HG02678 (cell line): Measurements from ENCODE around the gene NXN.
"Not testable (repeated sequence)": the region's sequence is repeated elsewhere in the genome, so short reads cannot be mapped to it uniquely, and the experiment has no call there.

Source experiments
- ATAC-seq: cut with Tn5 transposase; IDR thresholded peaks from one replicate; pipeline ENCODE4 v1.9.1; 2021; ENCODE audit warnings: mild to moderate bottlenecking, moderate library complexity; ENCODE audit not compliant: unreplicated experiment

Gene NXN

DNA sequence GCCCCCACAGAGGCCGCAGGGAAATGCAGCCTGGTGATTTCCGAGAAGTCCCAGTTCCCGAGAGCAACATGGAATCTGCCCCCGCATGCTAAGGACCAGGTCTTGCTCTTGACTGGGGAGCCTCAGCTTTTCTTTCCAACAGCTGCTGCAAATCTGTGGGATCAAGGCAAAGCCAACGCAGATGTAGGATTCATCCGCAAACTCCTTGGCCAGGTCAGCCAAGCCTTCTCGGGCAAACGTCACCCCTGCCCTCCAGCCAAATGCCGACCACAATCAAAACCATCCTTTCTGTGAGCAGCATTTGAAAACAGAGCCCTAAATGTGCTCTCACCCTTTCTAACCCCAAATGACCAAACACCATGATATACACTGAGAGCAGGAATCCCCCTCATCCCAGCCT lies 143.4 kb downstream of the NXN start:
- no peak for ATAC-seq

DNA sequence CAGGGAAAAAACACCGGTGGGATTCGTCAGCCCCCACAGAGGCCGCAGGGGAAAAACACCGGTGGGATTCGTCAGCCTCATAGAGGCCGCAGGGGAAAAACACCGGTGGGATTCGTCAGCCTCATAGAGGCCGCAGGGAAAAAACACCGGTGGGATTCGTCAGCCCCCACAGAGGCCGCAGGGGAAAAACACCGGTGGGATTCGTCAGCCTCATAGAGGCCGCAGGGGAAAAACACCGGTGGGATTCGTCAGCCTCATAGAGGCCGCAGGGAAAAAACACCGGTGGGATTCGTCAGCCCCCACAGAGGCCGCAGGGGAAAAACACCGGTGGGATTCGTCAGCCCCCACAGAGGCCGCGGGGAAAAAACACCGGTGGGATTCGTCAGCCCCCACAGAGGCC lies 143.9 kb downstream of the NXN start:
- ATAC-seq: not testable (repeated sequence)

DNA sequence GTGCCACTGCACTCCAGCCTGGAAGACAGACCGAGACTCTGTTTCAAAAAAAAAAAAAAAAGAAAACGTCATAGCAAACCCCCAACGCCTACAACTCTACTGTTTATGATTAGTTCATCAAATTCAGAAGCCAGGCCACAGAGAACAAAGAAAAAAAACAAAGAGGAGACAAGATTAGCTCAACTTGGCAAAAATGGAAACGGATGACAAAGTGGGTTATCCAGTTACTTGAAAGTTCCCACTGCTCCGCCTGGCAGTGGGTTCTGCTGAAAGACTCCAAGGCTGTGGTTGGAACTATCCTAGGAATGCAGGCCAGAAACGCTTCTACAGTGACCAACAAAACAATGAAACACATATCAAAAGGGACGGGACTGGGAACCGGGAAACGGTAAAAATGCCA lies 144.3 kb downstream of the NXN start:
- no peak for ATAC-seq

DNA sequence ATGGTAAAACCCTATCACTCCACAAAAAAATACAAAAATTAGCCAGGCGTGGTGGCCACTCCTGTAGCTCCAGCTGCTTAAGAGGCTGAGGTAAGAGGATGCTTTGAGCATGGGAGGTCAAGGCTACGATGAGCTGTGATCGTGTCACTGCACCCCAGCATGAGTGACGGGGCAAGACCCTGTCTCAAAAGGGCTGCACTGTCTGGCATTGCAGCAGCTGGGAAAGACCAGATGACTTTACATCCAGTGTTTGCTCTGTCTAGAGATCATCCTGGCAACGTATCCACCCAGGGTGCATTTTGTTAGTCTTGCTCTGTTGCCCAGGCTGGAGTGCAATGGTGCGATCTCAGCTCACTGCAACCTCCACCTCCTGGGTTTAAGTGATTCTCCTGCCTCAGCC lies 145.4 kb downstream of the NXN start:
- ATAC-seq: no peak

DNA sequence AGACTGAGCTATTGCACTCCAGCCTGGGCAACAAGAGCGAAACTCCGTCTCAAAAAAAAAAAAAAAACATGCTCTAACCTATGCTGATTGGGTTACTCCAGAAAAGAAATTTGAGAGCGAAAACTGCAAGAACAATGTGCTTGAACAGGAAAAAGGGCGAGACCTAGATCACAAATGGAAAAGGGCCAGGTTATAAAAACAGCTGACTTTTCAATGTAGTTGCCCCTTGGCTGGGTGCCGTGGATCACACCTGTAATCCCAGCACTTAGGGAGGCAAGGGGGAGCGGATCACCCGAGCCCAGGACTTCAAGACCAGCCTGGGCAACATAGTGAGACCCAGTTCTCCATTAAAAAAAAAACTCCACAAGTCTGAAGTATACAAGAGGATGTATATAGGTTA lies 148.6 kb downstream of the NXN start:
- ATAC-seq: no peak

DNA sequence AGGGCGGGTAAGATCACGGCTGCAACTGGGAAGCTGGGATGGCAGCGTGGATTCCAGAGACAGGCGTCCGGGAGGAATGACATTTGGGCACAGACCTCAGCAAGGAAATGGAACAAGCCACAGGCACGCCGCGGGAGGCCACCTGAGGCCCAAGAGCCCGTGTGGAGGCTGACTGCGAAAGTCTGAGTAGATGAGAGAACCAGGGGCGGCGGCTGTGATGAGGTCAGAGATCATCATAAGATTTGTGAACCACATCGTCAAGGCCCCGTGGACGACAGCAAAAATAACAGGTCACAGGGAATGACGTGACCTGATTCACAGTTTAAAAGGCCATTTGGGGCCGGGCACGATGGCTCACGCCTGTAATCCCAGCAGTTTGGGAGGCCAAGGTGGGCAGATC lies 149.2 kb downstream of the NXN start:
- ATAC-seq: no peak

DNA sequence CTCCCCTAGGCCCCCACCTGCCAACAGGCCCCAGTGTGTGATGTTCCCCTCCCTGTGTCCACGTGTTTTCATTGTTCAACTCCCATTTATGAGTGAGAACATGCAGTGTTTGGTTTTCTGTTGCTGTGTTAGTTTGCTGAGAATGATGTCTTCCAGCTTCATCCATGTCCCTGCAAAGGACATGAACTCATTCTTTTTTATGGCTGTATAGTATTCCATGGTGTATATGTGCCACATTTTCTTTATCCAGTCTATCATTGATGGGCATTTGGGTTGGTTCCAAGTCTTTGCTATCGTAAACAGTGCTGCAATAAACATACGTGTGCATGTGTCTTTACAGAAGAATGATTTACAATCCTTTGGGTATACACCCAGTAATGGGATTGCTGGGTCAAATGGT lies 150.0 kb downstream of the NXN start:
- ATAC-seq: not testable (repeated sequence)

DNA sequence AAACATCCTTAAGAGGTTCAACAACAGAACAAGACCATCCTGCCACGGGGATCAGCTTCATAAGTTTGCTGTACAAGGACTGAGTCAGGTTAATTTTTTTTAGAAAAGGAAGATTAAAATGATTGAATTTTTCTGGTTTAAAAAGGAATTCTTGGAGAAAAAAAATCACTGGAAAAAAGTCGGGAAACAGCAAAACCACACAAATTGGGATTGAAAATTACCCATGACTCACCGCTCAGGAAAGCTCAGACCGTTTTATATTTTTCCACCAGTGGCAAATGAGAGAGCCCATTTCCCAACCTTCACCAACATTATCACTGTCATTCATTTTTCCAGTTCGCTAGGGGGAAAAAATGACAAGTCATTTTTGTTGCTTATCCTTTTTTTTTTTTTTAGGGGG lies 150.8 kb downstream of the NXN start:
- no peak for ATAC-seq

DNA sequence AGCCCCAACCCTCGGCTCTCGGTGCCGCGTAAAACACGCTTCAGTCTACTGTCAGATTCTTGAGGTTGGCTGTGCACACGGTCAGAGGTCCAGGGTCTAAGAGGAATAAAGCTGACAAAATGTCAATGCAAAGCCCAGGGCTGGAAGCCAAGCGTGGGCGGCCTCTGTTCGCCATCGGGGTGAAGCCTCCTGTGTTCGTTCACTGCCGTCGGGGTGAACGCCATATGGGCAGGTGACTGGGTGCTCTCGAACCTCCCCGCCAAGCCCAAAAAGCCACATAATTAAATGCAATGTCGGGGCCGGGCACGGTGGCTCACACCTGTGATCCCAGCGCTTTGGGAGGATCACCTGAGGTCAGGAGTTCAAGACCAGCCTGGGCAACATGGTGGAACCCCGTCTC lies 152.8 kb downstream of the NXN start:
- ATAC-seq: no peak

DNA sequence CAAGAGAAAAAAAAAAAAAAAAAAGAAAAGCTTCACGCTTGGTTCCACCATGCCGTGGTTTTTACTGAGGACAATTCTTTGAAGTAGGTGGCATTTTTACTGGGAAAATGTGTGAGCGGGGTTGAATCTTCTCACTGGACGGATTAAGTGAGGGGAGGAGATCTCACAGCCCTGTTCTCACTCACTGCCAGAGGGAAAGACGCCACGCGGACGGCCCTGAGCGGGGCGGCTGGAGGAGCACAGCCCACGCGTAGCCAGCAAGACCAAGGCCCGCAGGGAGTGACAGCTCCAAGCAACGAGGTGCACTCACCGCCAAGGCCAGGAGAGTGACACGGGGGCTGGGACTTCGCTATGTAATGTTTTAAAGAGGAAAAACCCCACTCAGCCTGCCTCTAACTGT lies 154.4 kb downstream of the NXN start:
- no peak for ATAC-seq

DNA sequence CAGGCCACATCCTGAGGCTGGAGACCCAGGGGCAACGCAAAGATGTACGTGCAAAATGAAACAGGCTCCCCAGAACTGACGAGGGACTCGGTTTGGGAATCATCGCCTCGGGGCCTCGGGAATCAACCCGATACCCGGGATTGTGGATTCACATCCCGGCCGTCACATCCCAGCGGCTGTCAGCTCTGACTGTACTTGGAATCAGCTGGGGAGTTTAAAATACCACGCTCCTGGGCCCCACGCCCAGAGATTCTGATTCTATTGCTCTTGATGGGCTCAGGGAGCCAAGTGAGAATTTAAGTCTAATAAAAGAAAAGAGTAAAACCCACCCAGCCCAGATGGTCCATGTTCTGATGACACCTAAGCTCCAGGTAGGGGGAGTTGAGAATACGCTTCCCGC lies 155.2 kb downstream of the NXN start:
- ATAC-seq: no peak

DNA sequence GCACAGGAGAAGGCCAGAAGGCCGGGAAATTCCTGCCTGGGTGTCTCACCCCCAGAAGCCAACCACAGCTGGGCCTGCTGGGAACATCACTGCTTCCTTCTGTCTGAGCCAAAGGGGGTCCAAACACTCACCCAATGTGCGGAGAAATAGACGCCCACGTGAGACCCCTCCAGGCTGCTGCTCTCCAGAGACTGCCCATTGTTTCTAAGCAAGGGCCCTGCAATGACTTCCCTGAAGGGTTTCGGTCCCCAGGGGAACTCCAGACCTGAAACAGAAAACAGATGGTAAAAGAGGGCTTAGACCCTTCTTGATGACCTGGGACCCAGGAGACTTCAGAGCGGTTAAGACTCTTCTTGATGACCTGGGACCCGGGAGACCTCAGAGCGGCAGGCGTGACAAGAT lies 156.1 kb downstream of the NXN start:
- ATAC-seq: no peak

DNA sequence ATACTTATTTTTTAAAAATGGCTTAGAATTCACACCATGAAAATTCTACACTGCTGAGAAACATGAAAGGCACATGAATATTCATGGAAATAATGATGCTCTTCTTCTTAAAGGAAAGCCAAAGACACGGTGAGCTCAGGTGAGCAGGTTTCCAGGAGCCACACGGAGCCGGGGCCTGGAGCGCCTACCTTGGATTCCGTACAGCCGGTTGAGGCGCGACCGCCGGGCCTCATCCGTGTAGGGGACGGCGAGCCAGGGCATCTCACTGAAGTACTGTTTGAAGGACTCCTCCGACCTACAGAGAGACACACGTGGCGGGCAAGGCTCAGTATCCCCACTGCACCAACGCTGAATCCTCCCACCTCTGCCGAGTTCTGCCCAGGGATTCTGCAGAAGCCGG lies 160.3 kb downstream of the NXN start:
- no peak for ATAC-seq

DNA sequence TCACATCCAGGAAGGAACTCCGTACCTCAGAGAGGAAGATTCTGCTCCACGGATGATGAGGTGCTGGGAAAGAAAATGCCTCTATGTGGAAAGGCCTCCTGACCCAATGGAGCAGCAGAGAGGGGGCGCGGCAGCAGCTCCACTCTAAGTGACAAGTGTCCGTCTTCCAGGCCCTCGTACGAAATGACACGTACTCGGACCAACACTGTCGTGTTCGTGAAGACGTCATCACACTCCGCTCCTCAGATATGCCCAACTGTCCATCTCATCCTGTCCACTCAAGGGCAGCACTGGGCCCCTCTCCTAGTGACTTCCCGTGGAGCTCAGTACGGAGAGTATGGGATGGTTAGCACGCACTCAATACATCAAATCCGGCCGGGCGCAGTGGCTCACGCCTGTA lies 165.2 kb downstream of the NXN start:
- ATAC-seq: no peak

DNA sequence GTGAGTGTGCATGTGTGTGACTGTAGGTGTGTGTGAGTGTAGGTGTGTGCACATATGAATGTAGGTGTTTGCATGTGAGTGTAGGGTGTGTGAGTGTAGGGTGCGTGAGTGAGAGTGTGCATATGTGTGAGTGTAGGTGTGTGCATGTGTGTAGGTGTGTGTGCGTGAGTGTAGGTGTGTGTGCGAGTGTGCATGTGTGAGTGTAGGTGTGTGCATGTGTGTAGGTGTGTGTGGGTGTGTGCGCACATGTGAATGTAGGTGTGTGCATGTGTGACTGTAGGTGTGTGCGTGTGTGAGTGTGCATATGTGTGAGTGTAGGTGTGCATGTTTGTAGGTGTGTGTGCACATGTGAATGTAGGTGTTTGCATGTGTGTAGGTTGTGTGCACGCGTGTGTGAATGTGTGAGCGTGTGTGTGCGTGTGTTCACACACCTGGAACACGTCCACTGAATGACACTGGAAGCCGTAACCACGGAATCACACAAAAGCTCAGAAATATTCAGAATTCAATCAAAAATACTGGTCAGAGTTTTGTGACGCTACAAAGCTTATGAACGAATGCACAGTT lies 166.9 kb downstream of the NXN start:
- ATAC-seq: no peak

DNA sequence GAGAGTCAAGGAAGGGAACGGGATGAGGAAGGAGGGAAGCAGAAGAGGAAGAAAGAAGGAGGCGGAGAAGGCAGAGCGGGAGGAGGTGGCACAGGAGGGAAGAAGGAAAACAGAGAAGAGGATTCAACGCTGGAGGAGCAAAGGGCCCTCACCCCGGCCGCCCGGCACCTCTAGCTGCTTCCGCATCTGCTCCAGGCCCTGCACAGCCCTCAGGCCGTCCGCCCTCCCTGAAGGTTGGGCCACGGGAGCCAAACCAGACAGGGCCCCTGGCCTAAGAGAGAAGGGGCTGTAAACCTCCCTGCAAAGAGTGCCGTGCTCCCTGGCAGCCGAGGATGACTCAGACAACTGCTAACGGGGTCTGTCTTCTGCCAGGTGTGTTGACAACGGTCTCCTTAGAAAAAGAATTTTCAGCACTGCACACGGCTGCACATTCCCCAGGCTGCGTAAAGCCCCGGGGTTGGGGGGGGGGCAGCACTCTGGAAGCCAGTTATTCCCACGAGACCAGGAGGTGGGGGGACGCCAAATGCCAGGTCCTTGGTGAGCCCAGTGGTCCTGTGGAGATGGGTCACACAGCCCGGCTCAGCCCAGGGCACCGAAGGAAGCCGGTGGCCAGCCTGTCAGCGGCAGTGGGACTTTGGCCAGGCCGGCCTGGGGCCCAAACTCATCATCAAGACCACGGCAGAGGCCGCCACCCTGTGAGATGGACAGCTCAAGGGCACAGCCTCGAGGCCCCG lies 168.4 kb downstream of the NXN start:
- ATAC-seq: no peak

DNA sequence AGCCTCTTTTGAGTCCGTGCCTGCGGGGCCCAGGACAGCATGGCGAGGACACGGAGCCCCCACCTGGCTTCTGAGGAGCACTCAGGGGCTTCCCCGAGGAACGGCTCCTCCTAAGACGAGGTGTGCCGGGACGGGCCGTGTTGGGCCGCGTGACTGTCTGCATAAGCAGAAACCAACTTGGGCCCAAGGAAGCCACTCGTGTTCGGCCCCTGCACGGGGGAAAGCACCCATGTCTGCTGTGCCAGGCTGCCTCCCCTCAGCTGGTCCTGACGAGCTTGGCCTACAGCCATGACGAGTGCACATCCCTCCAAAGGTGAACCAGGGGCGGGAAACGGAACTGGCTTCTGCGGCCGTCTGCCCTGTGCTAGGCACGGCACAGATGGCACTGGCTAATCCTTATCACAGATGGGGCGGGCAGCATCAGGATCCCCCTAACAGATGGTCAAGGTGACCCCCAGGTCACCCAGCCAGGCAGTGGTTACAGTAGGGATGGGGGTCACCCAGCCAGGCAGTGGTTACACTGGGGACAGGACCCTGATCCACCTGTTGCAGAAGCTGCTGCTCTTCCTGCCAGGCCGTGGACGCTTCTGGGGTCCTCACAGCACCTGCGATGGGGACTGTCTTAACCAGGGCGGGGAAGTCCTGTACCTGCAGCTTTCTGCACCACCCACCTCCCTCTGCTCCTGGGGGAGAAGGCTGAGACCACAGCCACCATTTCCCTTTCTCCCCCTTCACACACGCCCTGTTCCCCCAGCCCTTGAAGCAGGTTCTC lies 171.9 kb downstream of the NXN start:
- no peak for ATAC-seq

DNA sequence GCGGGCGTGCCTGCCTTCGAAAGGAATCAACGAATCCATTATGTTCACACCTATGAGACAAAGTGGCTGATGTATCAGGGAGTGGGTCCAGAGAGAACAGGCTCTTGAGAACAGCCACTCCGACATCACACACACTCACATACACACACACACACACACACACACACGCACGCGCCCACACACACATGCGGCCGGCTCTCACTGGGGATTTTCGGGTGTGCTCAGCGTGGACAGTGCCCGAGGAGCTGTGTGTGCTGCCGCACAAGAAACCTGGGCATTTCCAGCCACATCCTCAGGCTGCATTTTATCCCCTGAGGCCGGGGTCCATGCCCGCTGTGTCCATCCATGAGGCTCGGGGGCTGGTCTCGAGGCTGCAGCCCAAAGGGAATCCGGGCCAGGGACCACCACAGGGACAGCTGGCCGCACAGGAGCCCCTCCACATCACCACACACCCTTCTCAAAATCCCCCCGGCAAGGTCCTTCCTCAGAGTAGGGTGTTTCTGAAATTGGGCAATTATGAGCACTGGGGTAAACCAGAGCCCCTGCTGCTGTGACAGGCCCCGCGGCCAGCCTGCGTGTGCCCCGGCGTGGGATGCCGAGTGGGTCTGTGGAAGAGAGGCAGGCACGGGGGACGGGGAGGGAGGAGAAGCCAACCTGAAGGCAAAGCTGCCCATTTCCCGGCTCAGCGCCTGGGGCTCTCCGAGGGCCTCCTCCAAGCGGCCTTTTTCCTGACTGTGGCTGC lies 172.6 kb downstream of the NXN start:
- no peak for ATAC-seq

DNA sequence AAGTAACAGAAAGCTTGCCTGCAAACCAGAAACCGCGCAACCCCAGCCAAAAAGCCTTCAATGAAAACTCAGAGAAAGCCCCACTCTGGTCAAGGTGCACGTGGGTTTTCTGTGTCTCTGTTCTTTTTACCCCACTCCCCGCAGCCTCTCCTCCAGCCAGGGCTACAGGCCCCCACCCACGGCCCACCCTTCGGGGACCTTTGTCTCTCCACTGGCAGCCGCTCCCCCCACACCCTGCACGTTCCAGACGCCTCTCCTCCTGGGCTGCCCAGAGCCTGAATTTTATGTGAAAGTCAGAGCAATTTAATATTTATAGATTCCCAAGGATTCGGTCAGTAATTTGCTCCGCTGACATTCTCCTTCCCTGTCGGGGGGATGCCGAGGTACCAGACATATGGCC lies 173.2 kb downstream of the NXN start:
- no peak for ATAC-seq

DNA sequence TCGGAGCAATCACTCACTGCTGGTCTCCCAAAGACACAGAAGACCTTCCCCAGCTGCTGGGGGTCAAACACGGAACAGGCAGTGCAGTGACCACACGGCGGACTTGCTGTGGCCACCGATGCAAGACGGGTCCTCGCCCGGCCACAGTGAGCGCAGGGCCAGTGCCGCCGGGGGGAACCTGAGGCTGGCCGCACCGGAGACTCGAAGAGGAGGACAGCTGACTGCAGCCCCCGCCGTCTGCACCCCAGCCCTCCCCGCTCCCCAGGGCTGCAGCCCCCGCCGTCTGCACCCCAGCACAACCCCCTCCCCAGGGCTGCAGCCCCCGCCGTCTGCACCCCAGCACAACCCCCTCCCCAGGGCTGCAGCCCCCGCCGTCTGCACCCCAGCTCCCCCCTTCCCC lies 173.7 kb downstream of the NXN start:
- ATAC-seq: not testable (repeated sequence)

DNA sequence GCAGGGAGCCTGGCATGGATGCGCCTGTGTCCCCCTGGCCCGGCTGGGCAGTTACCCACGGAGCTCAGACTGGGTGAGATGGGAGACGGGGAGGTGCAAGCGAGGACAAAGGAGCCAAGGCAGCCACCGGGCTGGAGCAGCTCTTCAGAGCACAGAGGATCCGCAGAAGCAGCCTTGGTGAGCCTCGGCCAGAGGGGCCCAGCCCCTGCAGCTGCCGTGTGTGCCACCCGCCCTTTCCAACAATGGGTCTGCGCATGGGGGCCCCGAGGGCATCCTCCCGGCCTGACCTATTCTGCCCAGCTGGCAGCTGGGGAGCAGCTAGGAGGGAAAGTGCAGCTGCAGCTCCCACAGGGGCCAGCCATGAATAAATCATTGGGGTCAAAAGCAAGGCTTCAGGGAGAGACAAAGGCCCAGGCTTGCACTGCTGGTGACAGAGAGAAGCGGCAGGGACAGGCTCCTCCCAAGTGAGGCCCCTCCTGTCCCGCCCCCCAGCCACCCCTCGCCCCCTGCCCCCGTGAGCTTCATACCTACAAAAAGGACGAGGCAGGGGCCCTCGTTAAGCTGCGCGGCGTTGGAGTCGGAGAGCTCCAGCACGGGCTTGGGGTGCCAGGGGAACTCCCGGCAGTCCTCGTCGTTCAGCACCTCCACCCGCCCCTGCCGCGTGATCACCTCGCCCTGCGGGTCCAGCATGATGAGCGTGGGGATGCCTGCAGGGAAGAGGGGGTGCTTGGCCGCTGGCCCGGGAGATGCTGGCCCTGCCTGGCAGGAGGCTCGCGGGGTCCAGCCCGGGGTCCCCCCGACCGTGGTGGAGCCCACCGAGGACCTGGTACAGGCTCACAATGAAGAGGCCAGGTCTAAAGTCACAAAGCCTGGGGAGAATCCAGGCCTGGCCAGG lies 174.8 kb downstream of the NXN start:
- ATAC-seq: no peak
